Glomerular visceral epithelial cell (primary cell): ENCODE results near the gene DDOST.
"Not testable (repeated sequence)": the region's sequence is repeated elsewhere in the genome, so short reads cannot be mapped to it uniquely, and the experiment has no call there.

ENCODE experiments used
- DNase-seq: peaks from one replicate; pipeline ENCODE4 v3.0.0-alpha.2; 2016; ENCODE audit errors: extremely low spot score

DDOST gene

DNA sequence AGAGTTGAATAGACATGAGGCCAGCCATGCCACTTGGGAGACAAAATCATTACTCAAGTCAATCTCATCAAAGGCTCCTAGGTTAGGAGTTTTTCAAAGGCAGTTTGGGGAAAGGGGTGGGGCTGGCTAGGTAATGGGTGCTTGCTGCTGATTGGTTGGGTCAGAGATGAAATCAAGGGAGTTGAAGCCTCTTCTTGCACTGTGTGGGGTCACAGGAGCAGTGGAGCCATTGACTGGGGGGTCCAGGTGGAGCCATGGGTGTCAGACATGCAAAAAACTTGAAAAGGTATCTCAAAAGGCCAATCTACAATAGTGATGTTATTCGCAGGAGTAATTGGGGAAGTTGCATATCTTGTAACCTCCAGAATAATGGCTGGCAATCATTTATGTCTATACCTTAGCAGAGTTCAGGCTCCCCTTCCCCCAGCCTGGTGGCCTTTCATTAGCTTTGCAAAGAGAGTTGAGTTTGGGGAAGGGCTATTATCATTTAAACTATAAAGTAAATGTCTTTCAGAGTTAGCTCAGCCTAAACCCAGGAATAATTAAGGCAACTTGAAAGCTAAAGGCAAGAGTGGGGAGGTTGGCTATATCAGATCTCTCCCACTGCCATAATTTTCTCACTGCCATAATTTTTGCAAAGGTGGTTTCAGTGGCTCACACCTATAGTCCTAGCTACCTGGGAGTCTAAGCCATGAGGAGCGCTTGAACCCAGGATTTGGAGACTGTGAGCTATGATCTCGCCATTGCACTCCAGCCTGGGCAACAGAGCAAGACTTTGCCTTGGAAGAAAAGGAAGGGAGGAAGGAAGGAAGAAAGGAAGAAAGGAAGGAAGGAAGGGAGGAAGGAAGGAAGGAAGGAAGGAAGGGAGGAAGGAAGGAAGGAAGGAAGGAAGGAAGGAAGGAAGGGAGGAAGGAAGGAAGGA is 35.7 kb downstream of the DDOST start:
- no peak for DNase-seq

DNA sequence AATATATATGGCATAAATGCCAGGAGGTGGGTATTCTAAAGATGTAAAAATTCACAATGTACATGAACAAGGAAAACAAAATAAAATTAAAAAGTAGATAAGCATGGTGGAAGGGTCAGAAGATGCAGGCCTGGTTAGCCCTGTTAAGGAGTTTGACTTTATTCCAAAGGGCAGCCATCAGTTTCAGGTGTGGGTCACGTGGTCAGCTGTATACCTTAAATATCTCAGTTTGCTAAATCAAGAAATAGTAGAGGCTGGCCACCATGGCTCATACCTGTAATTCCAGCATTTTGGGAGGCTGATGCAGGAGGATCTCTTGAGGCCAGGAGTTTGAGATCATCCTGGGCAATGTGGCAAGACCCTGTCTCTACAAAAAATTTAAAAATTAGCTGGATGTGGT is 36.5 kb downstream of the DDOST start:
- no peak for DNase-seq

DNA sequence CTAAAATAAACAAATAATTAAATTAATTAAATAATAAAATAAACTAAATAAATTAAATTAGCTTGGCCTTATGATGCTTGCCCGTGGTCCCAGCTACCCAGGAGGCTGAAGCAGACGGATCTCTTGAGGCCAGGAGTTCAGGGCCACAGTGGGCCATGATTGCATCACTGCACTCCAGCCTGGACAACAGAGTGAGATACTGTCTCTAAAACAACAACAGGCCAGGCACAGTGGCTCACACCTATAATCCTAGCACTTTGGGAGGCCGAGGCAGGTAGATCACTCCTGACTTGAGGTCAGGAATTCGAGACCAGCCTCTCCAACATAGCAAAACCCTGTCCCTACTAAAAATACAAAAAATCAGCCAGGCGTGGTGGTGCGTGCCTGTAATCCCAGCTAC is 40.2 kb downstream of the DDOST start:
- DNase-seq, result no peak

DNA sequence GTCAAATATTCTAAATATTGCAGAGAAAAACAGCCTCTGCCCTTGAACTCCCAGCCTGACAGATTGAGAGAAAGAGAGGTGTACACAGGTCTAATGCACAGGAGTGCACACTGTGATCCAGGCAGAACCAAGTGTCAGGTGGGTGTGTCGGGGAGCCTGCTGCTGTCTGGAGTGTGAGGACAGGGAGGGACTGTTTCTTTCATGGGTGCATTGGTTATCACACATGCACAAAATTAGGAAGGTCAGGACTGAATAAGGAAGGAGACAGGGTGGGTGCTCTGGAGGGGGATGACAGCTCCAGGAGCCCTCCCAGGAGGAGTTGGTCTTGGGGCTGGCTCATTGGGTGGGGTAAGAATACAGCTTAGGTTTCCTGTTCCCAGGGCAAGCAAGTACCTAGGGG is 41.2 kb downstream of the DDOST start:
- DNase-seq, result no peak

DNA sequence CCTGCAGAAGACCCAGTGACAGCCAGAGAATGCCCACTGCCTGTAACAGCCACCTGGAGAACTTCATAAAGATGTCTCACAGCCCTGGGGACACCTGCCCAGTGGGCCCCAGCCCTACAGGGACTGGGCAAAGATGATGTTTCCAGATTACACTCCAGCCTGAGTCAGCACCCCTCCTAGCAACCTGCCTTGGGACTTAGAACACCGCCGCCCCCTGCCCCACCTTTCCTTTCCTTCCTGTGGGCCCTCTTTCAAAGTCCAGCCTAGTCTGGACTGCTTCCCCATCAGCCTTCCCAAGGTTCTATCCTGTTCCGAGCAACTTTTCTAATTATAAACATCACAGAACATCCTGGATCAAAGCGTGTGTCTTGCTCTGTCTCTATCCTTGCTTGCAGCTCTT is 42.6 kb downstream of the DDOST start:
- no peak for DNase-seq

DNA sequence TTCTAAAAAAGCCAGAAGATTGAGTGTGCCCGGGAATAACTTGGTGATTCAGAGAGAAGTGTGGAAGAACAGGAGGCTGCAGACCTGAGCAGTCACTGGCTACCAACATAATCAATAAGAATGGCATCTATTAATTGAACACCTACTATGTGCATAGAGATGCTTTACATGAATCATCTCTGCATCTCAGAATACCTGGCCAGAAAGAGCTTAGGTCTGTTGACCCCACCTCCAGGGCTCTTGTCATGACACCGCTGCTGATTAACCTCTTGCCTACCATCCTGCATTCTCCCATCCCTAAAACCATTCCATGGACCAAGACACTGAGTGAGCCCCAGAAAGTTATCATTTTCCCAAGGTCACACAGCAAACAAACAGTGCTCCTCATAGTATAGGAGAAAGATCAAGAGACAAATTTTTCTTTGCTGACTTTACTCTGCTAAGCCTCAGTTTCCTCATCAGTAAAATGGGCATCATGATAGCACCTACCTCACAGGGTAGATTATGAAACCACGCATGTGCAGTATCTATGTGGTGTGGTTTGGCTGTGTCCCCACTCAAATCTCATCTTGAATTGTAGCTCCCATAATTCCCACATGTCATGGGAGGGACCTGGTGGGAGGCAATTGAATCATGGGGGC is 44.2 kb downstream of the DDOST start:
- DNase-seq, result no peak

DNA sequence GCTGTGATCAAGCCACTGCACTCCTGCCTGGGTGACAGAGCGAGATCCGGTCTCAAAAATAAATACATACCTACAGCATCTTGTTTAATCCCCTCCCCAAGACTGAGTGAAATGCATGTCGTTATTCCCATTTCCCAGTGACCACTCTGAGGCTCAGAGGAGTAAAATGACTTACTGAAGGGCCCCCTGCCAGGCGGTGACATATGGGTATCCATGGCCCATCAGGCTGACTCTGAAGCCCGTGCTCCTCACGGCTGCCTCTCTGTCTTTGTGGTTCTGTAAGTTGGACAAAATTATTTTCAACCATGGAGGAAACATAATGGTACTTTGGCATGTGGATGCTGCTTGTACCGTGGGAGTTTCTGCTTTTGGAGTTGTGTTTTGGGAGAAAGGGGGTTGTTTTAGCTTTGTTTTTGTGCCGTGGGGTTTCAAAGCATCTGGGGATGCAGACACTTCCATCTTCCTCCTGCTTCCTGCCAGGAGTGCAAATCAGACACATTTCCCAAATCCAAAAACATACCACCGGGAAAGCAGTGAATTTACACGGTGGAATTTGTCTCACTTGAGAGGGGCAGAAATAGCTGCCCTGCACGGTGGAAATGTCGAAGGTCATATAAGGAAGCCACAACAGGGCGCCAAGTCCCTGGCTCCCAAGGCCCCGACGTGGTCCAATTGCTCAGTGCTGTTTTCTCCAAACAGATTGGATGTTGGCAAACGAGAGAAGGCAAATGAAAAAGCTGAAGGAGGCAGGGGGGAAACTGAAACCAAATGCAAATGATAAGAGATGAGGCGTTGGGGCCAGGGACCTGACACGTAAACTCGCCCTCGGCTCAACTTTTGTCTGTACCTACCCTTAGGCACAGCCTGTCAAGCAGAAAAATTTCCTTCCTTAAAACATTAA is 45.0 kb downstream of the DDOST start:
- no peak for DNase-seq

DNA sequence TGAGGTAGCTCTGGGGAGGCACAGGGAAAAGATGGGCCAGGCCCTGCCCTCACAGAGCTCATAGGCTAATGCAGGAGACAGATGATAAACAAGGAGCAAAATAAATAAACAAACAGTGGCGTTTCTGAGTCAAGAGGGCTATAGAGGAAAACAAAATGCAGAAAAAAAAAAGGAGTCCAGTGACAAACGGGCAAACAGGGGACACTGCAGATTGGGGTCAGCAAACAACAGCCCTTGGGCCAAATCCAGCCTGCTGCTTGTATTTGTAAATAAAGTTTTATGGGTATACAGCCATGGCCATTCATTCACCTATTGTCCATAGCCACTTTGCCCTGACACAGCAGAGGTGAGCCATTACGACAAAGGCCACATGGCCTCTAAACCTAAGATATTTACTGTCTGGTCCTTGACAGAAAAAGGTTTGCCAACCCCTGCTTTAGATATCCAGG is 47.0 kb downstream of the DDOST start:
- no peak for DNase-seq

DNA sequence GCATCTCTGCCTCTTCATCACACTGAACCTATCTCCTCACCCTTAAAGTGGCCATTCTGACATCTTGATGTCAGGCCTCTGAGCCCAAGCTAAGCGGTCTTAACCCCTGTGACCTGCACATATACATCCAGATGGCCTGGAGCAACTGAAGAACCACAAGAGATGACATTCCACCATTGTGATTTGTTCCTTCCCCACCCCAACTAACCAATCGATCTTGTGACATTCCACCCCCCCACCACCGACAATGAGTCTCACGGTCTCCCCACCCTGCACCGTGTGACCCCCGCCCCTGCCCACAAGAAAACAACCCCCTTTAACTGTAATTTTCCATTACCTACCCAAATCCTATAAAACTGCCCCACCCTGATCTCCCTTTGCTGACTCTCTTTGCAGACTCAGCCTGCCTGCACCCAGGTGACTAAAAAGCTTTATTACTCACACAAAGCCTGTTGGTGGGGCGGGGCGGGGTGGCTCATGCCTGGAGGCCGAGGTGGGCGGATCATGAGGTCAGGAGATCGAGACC is 48.9 kb downstream of the DDOST start:
- DNase-seq, result peak; percentile 22

DNA sequence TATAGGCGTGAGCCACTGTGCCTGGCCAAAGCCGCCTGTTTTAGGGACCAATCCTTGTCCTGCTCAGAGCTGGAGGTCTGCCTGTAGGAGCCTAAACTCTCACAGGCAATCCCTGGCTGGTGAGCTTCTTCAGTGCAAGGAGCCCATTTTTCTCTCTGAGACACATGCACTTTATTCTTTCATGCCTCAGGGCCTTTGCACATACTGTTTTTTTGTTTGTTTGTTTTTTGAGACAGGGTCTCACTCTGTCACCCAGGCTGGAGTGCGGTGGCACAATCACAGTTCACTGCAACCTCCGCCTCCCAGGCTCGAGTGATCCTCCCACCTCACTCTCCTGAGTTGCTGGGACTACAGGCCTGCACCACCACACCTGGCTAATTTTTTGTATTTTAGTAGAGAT is 49.5 kb downstream of the DDOST start:
- no peak for DNase-seq

DNA sequence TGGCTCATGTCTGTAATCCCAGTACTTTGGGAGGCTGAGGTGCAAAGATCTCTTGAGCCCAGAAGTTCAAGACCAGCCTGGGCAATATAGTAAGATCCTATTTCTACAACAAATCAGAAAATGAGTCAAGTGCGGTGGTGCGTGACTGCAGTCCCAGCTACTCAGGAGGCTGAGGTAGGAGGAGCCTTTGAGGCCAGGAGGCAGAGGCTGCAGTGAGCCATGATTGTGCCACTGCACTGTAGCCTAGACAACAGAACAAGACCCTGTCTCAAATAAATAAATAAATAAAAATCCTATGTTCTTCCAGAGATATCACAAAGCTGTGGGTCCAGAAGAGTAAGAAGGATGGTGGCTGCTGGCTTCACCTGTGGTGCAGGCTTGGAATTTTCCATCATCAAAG is 50.2 kb downstream of the DDOST start:
- DNase-seq, result no peak

DNA sequence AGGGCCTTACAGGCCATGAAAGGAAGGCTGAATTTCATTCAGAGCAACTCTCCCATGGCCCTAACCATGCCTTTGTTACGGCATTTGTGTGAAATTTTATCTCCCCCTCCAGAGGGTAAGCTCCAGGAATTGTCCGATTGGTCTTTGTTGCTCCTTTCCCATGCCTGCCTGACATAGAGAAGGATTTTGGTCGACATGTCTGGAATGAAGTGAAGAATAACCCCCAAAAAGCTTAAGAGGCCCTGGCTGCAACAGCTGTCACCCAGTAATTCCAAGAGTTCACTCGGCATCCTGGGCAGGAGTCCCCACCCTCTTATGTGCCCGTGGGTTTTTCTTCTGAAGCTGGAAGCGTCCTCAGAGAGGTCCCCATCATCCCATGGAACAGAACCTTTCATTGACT is 51.6 kb downstream of the DDOST start:
- DNase-seq, result no peak

DNA sequence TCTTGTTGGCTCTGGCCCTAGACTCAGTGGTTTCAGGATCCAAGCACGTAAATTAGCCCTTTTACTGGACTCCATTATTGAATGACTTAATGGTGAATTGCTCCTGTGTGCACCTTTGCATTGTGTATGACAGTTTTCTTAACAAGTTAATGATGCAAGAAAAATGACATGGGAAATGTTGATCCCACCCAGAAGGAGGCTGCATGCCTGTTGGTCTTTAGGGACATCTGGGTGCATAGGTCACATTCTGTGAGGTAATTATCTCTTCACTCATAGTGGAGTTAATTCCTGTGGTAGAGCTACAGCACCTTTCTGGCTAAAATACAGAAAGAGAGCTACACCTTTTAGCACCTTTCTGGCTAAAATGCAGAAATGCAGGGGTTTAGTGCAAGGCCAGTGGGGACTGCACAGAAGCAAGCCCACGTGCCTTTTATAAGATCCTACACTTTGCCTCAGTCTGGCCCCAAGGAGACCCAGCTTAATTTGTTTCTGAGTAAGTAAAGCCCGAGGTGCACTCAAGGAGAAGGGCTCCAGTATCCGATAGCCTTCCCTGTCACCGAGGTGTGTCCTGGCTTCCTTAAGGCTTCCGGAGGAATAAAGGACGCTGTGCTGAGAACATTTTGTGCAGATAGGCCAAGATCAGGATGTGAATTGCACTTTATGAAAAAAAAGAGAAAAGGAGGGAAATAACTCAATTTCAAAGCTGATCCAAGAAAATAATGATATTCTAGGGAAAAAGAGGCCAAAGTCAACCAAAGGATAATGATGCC is 54.2 kb downstream of the DDOST start:
- not testable (repeated sequence) for DNase-seq

DNA sequence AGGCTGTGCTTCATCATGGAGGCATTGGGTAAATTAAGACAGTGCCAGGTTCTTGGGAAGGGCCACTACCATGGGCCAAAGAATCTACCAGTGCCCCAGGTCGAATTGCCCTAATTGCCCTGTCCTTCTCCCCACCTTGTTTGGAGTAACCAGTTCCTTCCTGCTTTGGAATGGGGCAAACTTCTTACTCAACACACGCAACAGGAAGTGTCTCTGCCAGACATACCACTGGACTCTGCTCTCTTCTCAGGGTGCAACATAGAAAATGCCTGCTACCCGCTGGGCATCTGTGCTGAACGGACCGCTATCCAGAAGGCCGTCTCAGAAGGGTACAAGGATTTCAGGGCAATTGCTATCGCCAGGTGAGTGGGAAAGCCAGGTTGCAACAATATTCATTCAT is 56.5 kb downstream of the DDOST start:
- DNase-seq, result peak; percentile 25

DNA sequence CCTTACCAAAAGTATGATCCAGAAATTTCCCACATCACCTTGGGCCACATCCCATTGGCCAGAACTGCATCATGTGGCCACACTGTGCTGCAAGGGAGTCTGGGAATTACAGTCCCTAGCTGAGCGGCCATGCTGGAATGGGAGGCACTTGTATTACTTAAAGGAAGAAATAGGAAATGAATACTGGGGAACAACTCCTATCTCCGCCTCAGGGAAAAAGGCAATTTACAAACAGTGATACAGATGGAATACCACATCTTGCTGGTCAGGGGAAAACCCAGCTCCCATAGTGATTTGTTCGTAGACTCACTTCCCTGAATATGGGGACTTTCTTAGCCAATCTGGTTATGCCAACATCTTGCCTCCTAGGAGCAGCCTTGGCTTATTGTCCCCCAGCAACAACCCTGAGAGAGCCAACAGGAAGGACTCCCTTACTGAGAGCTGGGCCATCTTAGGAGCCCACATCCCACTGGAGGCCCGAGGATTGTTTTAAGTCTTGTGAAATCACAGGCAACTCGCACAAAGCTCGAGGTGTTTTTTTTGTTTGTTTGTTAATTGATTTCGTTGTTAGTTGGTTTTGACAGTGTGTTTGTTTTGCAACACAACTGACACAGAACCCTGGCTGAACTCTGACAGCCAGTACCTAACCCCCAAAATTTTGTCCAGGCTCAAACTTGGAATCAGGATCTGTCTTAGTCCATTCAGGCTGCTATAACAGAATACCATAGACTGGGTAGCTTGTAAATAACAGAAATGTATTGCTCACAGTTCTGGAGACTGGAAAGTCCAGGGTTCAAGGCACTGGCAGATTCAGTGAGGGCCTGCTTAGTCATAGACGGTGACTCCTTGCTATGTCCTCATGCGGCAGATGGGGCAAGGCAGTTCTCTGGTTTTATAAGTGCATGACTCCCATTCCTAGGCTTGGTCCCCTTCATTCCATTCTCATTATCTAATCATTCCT is 57.4 kb downstream of the DDOST start:
- peak; percentile 84 for DNase-seq

DNA sequence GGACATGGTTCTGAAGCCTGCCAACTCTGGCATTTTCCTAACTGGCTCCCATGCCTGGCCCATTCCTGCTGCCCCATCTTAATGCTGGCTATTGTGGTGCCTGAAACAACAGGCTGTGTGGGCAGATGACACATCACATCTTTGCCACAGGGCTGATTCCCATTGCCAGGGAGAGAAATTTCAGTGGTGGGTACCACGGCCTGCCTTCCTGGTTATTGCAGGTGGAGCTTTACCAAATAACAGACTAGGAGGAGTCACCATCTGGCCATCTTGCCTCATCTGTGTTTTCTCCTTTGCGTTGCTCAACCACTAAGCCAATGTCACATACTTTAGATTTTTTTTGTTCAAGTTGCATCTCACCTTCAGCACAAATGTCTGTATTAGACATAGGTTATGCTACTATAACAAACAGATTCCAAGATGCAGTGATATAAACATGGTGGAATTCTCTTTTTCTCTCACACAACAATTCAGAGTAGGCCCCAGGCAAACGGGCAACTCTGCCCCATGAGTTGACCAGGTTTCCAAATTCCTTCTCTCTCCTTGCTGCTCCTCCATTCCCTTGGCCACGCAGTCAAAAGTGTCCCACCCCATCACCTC is 58.2 kb downstream of the DDOST start:
- peak; percentile 31 for DNase-seq
